ENCODE measurements around the gene HOXB9. TPM values are rescaled to one million over a fixed set of nuclear protein-coding genes. Genes with fewer than 3 reads are reported as not detected.

The HOXB9 gene
- total RNA-seq, 1 donor from 2014 or later: not detected

- intact Hi-C loops (cut with DNase I): no loop called here
- ATAC-seq (ENCODE audit: poor library complexity): no peak
- no peak for DNase-seq
Measured at GRCh38 chr17:48613862-48614694, 12.1 kb downstream of the HOXB9 start.

GRCh38 chr17:48612854-48613691 is 13.1 kb downstream of the HOXB9 start:
- no peak for DNase-seq
- ATAC-seq (ENCODE audit: poor library complexity): peak; percentile 46
- intact Hi-C loops (cut with DNase I): no loop called here

GRCh38 chr17:48612456-48612853 is 13.7 kb downstream of the HOXB9 start:
- ATAC-seq (ENCODE audit: poor library complexity) (no peak), DNase-seq (no peak)
- intact Hi-C loops (cut with DNase I): no loop called here

- no peak for DNase-seq
- peak; percentile 30 for ATAC-seq (ENCODE audit: poor library complexity)
- intact Hi-C loops (cut with DNase I): no loop called here
Measured at GRCh38 chr17:48611681-48612455, 14.3 kb downstream of the HOXB9 start.

- intact Hi-C loops (cut with DNase I): no loop called here
- no peak for DNase-seq
- ATAC-seq (ENCODE audit: poor library complexity): no peak
Measured at GRCh38 chr17:48611213-48611612, 14.9 kb downstream of the HOXB9 start.

GRCh38 chr17:48610282-48611211 is 15.6 kb downstream of the HOXB9 start, which contains the start of gene HOXB7:
Gene HOXB7 (minus strand): TSS chr17:48611017. CDS start chr17:48610918, 99 bp downstream.
- DNase-seq (peak; percentile 74), ATAC-seq (ENCODE audit: poor library complexity) (peak; percentile 59)
- intact Hi-C loops (cut with DNase I): no loop called here

GRCh38 chr17:48609759-48610281 is 16.3 kb downstream of the HOXB9 start:
- ATAC-seq (ENCODE audit: poor library complexity) (no peak), DNase-seq (no peak)
- intact Hi-C loops (cut with DNase I): no loop called here

GRCh38 chr17:48609033-48609432 is 17.1 kb downstream of the HOXB9 start:
- ATAC-seq (ENCODE audit: poor library complexity): no peak
- intact Hi-C loops (cut with DNase I): no loop called here
- no peak for DNase-seq

- DNase-seq: no peak
- intact Hi-C loops (cut with DNase I): no loop called here
- no peak for ATAC-seq (ENCODE audit: poor library complexity)
Measured at GRCh38 chr17:48608494-48608834, 17.7 kb downstream of the HOXB9 start.

GRCh38 chr17:48606892-48607614 is 19.1 kb downstream of the HOXB9 start:
- DNase-seq: no peak
- intact Hi-C loops (cut with DNase I): no loop called here
- ATAC-seq (ENCODE audit: poor library complexity): no peak

GRCh38 chr17:48605991-48606891 is 19.9 kb downstream of the HOXB9 start:
- ATAC-seq (ENCODE audit: poor library complexity) (no peak), DNase-seq (no peak)
- intact Hi-C loops (cut with DNase I): no loop called here

- intact Hi-C loops (cut with DNase I): no loop called here
- ATAC-seq (ENCODE audit: poor library complexity): no peak
- no peak for DNase-seq
Measured at GRCh38 chr17:48605409-48605919, 20.7 kb downstream of the HOXB9 start.

GRCh38 chr17:48604770-48605329 is 21.3 kb downstream of the HOXB9 start, which contains the start of gene HOXB6:
Gene HOXB6 (minus strand): TSS chr17:48604986. CDS start chr17:48598150, 6,836 bp downstream.
- ATAC-seq (ENCODE audit: poor library complexity) (no peak), DNase-seq (no peak)
- intact Hi-C loops (cut with DNase I): no loop called here

- intact Hi-C loops (cut with DNase I): no loop called here
- ATAC-seq (ENCODE audit: poor library complexity) (no peak), DNase-seq (no peak)
Measured at GRCh38 chr17:48603959-48604769, 22.0 kb downstream of the HOXB9 start.
